ENCODE measurements around the gene NGLY1. TPM values are rescaled to one million over a fixed set of nuclear protein-coding genes. Genes with fewer than 3 reads are reported as not detected.

The NGLY1 gene
- total RNA-seq, 2 donors from 2014 or later, result 20.2 to 21.8 TPM

DNA sequence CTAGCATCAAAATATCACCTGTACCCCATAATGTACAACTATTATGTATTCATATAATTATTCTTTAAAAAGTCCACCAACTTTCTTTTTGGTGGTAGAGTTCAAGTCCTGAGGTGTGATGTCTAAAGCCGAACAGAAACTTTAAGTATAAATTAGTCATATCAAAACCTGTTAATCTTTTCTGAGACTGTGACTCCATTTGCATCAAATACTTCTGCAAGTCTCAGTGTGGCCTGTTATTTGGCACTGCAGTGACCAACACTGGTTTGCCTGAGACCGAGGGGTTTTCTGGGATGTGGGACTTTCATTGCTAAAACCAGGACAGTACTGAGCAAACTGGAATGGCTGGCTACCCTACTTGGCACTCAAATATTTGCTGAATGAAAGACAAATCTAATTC lies 7.3 kb downstream of the NGLY1 start:
- Histone ChIP-seq H3K4me3 (no peak overlapping the region), H3K9me3 (peaks cover 0 to 7% of the 10 kb centered on the region in 2 donors), H3K27me3 (no peaks in the 10 kb centered on the region), H3K27ac (no peak overlapping the region), H3K36me3 (peaks cover 39% of the 10 kb centered on the region), H3K4me1 (no peaks in the 10 kb centered on the region)
- TF ChIP-seq CTCF (IDR thresholded peaks at IDR 0.05), result no peak
- DNase-seq (ENCODE audit: low spot score), result no peak

DNA sequence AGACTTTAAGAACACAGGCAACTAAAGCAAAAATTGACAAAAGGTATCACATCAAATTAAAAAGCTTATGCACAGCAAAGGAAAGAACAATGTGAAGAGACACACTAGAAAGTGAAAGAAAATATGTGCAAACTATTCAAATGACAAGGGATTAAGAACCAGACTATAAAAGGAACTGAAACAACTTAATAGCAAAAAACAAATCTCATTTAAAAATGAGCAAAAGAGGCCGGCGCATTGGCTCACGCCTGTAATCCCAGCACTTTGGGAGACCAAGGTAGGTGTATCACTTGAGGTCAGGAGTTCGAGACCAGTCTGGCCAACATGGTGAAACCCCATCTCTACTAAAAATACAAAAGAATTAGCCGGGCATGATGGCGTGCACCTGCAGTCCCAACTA lies 14.4 kb downstream of the NGLY1 start:
- H3K36me3 ChIP-seq, result peaks cover 8% of the 10 kb centered on the region
- H3K4me3 ChIP-seq, result no peak overlapping the region
- H3K27ac ChIP-seq, result no peak overlapping the region
- no peak for TF ChIP-seq CTCF (IDR thresholded peaks at IDR 0.05)
- no peaks in the 10 kb centered on the region for H3K4me1 ChIP-seq
- peaks cover 0 to 7% of the 10 kb centered on the region in 2 donors for H3K9me3 ChIP-seq
- H3K27me3 ChIP-seq, result no peaks in the 10 kb centered on the region
- DNase-seq (ENCODE audit: low spot score), result no peak

GRCh38 chr3:25751725-25752124 lies 31.5 kb downstream of the NGLY1 start:
- H3K27ac ChIP-seq, result no peak overlapping the region
- no peak for TF ChIP-seq CTCF (IDR thresholded peaks at IDR 0.05)
- H3K4me1 ChIP-seq, result no peaks in the 10 kb centered on the region
- peaks cover 33% of the 10 kb centered on the region for H3K36me3 ChIP-seq
- H3K9me3 ChIP-seq, result no peaks in the 10 kb centered on the region
- no peak overlapping the region for H3K4me3 ChIP-seq
- no peak for DNase-seq (ENCODE audit: low spot score)
- H3K27me3 ChIP-seq, result no peaks in the 10 kb centered on the region

GRCh38 chr3:25751048-25751447 lies 32.2 kb downstream of the NGLY1 start:
- Histone ChIP-seq H3K27me3 (no peaks in the 10 kb centered on the region), H3K4me3 (no peak overlapping the region), H3K36me3 (peaks cover 33% of the 10 kb centered on the region), H3K27ac (no peak overlapping the region), H3K9me3 (no peaks in the 10 kb centered on the region), H3K4me1 (no peaks in the 10 kb centered on the region)
- TF ChIP-seq CTCF (IDR thresholded peaks at IDR 0.05), result no peak
- DNase-seq (ENCODE audit: low spot score), result no peak

DNA sequence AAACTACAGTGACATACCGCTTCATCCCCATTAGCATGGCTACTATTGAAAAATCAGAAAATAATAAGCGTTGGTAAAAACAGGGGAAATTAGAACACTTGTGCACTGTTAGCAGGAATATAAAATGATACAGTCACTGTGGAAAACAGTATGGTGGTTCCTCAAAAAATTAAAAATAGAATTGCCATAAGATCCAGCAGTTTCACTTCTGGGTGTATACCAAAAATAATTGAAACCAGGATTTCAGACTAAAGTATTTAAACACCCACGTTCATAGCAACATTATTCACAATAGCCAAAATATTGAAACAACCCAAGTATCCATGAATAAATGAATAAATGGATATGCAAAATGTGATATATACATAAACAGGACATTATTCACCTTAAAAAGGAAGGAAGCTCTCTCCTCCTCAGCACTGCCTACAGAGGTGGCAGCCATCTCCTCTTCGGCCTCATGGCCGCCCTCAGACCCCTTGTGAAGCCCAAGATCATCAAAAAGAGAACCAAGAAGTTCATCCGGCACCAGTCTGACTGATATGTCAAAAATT lies 34.1 kb downstream of the NGLY1 start:
- H3K36me3 ChIP-seq, result peaks cover 41% of the 10 kb centered on the region
- no peak overlapping the region for H3K27ac ChIP-seq
- no peak for DNase-seq (ENCODE audit: low spot score)
- H3K4me3 ChIP-seq, result no peak overlapping the region
- H3K4me1 ChIP-seq, result no peaks in the 10 kb centered on the region
- no peaks in the 10 kb centered on the region for H3K27me3 ChIP-seq
- H3K9me3 ChIP-seq, result no peaks in the 10 kb centered on the region
- TF ChIP-seq CTCF (IDR thresholded peaks at IDR 0.05), result no peak

- H3K36me3 ChIP-seq, result peaks cover 41% of the 10 kb centered on the region
- no peak for DNase-seq (ENCODE audit: low spot score)
- H3K27ac ChIP-seq, result no peak overlapping the region
- no peaks in the 10 kb centered on the region for H3K4me1 ChIP-seq
- no peaks in the 10 kb centered on the region for H3K27me3 ChIP-seq
- no peak for TF ChIP-seq CTCF (IDR thresholded peaks at IDR 0.05)
- no peak overlapping the region for H3K4me3 ChIP-seq
- no peaks in the 10 kb centered on the region for H3K9me3 ChIP-seq
These were observed 35.1 kb downstream of the NGLY1 start for GRCh38 chr3:25748189-25748588.

Data from right atrium auricular region (tissue), 2 donors.